ACHN (cell line): Measurements from ENCODE around the gene SLCO3A1.

Source experiments
- DNase-seq: peaks from one replicate; pipeline ENCODE4 v3.0.0-alpha.2; 2015
- in situ Hi-C: cut with HindIII; loops from 2 replicates; pipeline ENCODE4 v1.10.0; 2017; ENCODE audit warnings: low sequenced_read_pairs, low pct_ligation_motif_present, low pct_unique_long_range_greater_than_20kb

Gene SLCO3A1

GRCh38 chr15:91855684-91856489, 2.4 kb downstream of the SLCO3A1 start:
- in situ Hi-C loops = loop anchor here (25.0 kb wide), 1 partner anchor 231 kb away; no protein-coding TSS in a partner anchor
- DNase-seq = peak; percentile 36

- DNase-seq = no peak
- in situ Hi-C loops = loop anchor here (25.0 kb wide), 1 partner anchor 230 kb away; no protein-coding TSS in a partner anchor
Observed at GRCh38 chr15:91857224-91857585, 3.7 kb downstream of the SLCO3A1 start.

GRCh38 chr15:91857772-91858171, 4.3 kb downstream of the SLCO3A1 start:
- DNase-seq = no peak
- in situ Hi-C loops = loop anchor here (25.0 kb wide), 1 partner anchor 230 kb away; no protein-coding TSS in a partner anchor

GRCh38 chr15:91860498-91860897, 7.0 kb downstream of the SLCO3A1 start:
- DNase-seq = no peak
- in situ Hi-C loops = loop anchor here (25.0 kb wide), 1 partner anchor 227 kb away; no protein-coding TSS in a partner anchor

GRCh38 chr15:91861223-91861622, 7.7 kb downstream of the SLCO3A1 start:
- no peak for DNase-seq
- in situ Hi-C loops = loop anchor here (25.0 kb wide), 1 partner anchor 226 kb away; no protein-coding TSS in a partner anchor

- in situ Hi-C loops = loop anchor here (25.0 kb wide), 1 partner anchor 224 kb away; no protein-coding TSS in a partner anchor
- DNase-seq = no peak
Observed at GRCh38 chr15:91862891-91863504, 9.5 kb downstream of the SLCO3A1 start.

- no peak for DNase-seq
- in situ Hi-C loops = loop anchor here (25.0 kb wide), 1 partner anchor 224 kb away; no protein-coding TSS in a partner anchor
Observed at GRCh38 chr15:91863621-91864255, 10.2 kb downstream of the SLCO3A1 start.

- in situ Hi-C loops = loop anchor here (25.0 kb wide), 1 partner anchor 223 kb away; no protein-coding TSS in a partner anchor
- DNase-seq = no peak
Observed at GRCh38 chr15:91864664-91865063, 11.2 kb downstream of the SLCO3A1 start.

- in situ Hi-C loops = loop anchor here (25.0 kb wide), 1 partner anchor 222 kb away; no protein-coding TSS in a partner anchor
- no peak for DNase-seq
Observed at GRCh38 chr15:91865486-91865885, 12.0 kb downstream of the SLCO3A1 start.

GRCh38 chr15:91865950-91866349, 12.4 kb downstream of the SLCO3A1 start:
- in situ Hi-C loops = loop anchor here (25.0 kb wide), 1 partner anchor 221 kb away; no protein-coding TSS in a partner anchor
- no peak for DNase-seq

GRCh38 chr15:91866371-91866905, 12.9 kb downstream of the SLCO3A1 start:
- in situ Hi-C loops = loop anchor here (25.0 kb wide), 1 partner anchor 221 kb away; no protein-coding TSS in a partner anchor
- no peak for DNase-seq

- in situ Hi-C loops = loop anchor here (25.0 kb wide), 1 partner anchor 220 kb away; no protein-coding TSS in a partner anchor
- no peak for DNase-seq
Observed at GRCh38 chr15:91866971-91867372, 13.5 kb downstream of the SLCO3A1 start.

- in situ Hi-C loops = loop anchor here (25.0 kb wide), 1 partner anchor 220 kb away; no protein-coding TSS in a partner anchor
- peak; percentile 92 for DNase-seq
Observed at GRCh38 chr15:91867581-91868026, 14.1 kb downstream of the SLCO3A1 start.

- DNase-seq = no peak
- in situ Hi-C loops = loop anchor here (25.0 kb wide), 1 partner anchor 216 kb away; no protein-coding TSS in a partner anchor
Observed at GRCh38 chr15:91870876-91871537, 17.5 kb downstream of the SLCO3A1 start.

- in situ Hi-C loops = loop anchor here (25.0 kb wide), 1 partner anchor 215 kb away; no protein-coding TSS in a partner anchor
Observed at GRCh38 chr15:91871837-91872236, 18.3 kb downstream of the SLCO3A1 start.

GRCh38 chr15:91872356-91873137, 19.0 kb downstream of the SLCO3A1 start:
- in situ Hi-C loops = loop anchor here (25.0 kb wide), 1 partner anchor 215 kb away; no protein-coding TSS in a partner anchor
- no peak for DNase-seq

More at GRCh38 chr15:91871837-91872236, 18.3 kb downstream of the SLCO3A1 start:
- no peak for DNase-seq

- in situ Hi-C loops = loop anchor here (25.0 kb wide), 1 partner anchor 214 kb away; no protein-coding TSS in a partner anchor
- DNase-seq = no peak
Observed at GRCh38 chr15:91873138-91873536, 19.6 kb downstream of the SLCO3A1 start.
